ENCODE data around the gene MINDY4.
A peak's percentile ranks its signal among the peaks of the same experiment; 100 is the strongest.

MINDY4 gene

GRCh38 chr7:30932562-30932961 lies 161.3 kb downstream of the MINDY4 start:
- no peak for DNase-seq (ENCODE audit: low spot score)

DNA sequence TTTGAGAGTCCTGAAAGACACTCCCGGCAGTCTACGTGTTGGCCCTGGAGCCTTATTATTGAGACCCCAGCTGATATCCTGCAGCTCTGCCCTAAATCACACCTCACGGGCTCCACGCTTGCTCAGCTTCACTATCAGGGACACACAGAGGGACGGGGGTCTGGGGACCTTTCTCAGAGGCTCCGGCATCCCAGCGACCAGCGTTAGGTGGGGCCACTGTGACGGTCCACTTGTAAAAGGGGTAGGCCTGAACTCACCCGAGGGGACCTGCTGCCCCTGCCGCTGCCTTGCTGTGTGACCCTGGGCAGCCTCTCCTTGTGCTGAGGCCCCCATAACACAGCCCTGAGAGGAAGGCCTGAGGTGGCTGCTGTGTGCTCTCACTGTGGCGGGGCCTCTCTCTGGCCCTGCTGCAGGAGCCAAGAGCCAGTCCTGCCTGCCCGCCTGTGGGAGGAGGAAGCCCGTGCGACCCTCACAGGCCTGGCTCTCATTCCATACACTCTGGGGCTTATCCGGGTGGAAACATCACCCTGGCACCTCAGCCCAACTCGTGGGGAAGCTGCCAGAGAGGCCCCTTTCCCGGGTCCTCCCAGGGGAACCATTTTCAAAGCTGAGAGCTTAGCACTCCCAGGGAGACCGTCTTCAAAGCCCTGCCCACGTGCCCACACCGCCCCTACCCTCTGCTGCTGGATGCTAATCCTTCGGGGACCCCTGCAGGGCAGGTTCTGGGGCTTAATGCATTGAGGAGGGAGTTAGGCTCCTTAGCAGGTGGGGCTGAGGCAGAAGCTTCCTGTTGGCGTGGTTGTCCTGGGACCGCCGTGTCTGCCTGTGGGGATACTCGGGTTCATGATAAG lies 162.1 kb downstream of the MINDY4 start:
- DNase-seq (ENCODE audit: low spot score) = no peak

DNA sequence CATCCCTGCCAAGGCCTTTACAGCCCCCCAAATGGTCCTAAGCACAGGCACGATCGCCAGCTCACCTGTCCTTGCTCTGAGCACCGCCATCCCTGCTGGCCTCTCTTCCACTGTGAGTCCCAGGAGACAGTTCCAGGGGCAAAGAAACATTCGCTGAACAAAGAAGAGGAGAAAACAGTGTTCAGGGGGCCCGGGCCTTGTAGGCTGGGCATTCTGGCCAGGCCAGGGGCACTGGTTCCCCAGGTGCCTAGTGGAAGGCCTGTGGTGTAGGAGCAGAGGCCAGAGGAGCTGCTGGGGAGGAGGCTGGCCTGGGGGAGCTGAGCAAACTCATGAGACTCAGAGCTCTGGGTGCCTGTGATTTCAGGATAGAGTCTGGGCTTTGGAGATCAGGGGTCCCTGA lies 163.0 kb downstream of the MINDY4 start:
- no peak for DNase-seq (ENCODE audit: low spot score)

DNA sequence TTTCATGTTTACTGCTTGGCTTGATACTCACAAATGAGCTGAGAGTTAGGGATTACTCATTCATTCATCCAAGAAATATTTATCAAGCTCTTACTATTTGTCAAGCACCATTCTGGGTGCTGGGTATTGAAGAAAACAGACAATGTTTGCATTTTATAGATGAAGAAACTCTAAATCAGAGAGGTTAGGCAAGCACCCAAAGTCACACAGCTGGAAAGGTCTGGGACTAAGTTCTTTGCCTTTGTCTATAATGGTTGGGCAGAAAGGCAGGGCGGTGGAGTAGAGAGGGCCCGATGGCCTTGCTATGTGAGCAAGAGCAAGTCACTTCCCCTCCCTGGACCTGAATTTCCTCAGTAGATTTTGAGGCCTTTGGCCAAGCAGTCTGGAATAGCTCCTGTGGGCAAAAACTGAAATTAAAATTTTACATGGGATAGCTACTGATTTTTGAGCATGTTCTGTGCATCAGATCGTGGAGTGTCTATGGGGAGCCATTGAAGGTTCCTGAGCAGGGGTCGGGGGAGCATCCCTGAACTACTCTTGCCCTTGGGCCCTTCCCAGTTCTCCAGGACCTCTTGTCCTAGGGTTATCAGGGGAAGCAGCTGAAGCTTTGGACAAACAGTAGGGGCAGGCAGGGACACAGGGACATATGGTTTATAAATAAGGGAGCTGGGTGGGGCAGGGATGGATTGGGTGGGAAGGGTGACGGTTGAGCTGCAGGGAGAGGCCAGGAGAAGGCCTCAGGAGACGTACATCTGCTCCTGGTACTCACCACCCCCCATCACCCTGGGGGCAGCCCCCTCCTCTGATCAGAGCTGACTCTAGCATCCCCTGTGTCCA lies 163.7 kb downstream of the MINDY4 start:
- no peak for DNase-seq (ENCODE audit: low spot score)

DNA sequence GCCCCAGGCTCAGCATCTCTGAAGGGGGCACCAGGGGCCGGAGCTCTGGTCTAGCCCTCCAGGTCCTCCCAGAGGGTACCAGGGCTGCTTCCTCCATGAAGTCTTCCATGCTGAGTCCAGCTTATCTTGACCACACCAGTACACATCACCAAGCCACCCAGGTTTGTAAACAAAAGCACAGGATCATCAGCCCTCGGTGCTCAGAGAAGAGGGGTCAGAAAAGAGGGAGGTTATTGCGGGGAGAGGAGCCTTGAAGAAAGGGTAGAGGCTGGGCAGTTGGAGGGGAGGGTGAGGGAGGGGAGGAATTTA lies 164.3 kb downstream of the MINDY4 start:
- no peak for DNase-seq (ENCODE audit: low spot score)

GRCh38 chr7:30936650-30937245 lies 165.5 kb downstream of the MINDY4 start:
- DNase-seq (ENCODE audit: low spot score) = no peak

GRCh38 chr7:30937416-30937815 lies 166.2 kb downstream of the MINDY4 start:
- no peak for DNase-seq (ENCODE audit: low spot score)

GRCh38 chr7:30938435-30939316 lies 167.5 kb downstream of the MINDY4 start:
- peak; percentile 79 for DNase-seq (ENCODE audit: low spot score)

DNA sequence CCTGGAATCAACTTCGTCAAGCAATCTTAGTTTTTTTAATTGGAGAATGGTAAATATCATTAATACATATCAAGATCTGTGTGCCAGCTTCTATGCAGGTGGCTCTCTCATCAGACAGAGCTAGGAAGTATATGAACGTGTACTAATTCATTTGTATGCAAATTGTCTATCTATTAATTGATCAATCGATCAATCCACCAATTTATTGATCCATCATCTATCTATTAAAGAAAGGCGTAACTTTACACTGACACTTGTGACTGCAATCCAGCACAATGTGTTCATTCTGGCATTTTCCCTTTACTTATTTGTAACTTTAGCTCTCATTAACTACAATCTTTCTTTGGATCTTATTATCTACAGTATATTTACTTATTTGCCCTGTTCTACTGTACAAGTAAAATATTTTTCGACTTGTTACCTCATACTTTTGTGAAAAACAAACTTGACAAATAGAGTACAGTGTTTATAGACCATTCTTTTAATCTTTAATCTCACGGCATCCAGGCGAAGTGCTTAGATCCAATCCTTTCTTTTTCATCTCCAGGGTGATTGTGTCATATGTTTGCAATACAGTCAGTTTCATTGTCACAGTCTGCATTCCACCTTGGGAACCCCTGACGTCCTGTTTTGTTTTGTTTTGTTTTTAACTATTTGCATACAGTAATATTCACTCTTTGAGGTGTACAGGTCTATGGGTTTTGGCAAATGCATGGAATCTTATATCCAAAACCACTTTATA lies 170.5 kb downstream of the MINDY4 start:
- DNase-seq (ENCODE audit: low spot score) = no peak
